Measurements from ENCODE around the gene CADPS2.

DNA sequence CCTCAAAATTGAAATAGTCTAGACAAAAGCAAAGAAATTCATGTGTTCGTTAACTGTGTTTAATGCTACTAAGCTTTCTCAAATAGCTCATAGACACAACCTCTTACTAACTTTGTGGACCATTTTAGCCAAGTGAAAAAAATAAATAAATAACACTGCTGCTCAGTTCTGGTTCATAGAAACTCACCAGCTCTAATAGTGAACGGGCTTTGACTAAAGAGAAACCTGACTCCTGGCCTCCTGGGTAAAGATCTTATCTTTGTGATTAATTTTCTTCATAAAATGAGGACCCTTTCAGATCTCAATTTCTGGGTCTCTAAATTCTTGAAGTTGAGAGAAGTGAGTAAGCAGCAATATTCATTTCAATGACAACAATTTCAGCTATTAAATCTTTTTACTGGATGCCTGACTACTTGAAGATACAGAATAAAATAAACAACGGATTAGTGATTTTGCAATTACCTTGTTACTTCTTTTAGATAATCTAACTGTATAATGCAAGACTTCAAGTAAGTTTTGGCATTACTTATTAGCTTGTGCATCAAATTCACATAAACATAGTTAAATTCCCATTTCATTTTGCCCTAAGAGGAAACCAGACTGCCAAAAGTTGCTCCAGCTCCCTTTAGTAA, 3.1 kb downstream of the CADPS2 start:
- TF ChIP-seq, protein P1, sequence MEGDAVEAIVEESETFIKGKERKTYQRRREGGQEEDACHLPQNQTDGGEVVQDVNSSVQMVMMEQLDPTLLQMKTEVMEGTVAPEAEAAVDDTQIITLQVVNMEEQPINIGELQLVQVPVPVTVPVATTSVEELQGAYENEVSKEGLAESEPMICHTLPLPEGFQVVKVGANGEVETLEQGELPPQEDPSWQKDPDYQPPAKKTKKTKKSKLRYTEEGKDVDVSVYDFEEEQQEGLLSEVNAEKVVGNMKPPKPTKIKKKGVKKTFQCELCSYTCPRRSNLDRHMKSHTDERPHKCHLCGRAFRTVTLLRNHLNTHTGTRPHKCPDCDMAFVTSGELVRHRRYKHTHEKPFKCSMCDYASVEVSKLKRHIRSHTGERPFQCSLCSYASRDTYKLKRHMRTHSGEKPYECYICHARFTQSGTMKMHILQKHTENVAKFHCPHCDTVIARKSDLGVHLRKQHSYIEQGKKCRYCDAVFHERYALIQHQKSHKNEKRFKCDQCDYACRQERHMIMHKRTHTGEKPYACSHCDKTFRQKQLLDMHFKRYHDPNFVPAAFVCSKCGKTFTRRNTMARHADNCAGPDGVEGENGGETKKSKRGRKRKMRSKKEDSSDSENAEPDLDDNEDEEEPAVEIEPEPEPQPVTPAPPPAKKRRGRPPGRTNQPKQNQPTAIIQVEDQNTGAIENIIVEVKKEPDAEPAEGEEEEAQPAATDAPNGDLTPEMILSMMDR (conservative IDR thresholded peaks at IDR 0.05; ENCODE audit: low read length), result no peak
- TF ChIP-seq EZH2phosphoT487 (IDR thresholded peaks at IDR 0.05; ENCODE audit: borderline replicate concordance, low read depth, low read length), result no peak
